GM13976 (cell line): ENCODE measurements around the gene SYK.

Experiments used
- DNase-seq: peaks from one replicate; pipeline ENCODE4 v3.0.0; 2012; ENCODE audit warnings: low spot score
- CTCF ChIP-seq: IDR thresholded peaks from 2 replicates; pipeline ENCODE4 v1.5.1; 2012; ENCODE audit warnings: borderline replicate concordance, mild to moderate bottlenecking; ENCODE audit not compliant: insufficient read depth; ENCODE audit errors: extremely low read depth, missing control alignments, control extremely low read depth
- in situ Hi-C: fragments of 300-500 bp; cut with MboI; formaldehyde crosslinking; loops from one replicate; pipeline ENCODE4 v1.12.0; 2022; ENCODE audit warnings: low sequenced_read_pairs, mixed read lengths, inconsistent platforms; ENCODE audit not compliant: unreplicated experiment

Gene SYK

GRCh38 chr9:90793729-90794128 is 7.9 kb upstream of the SYK start:
- in situ Hi-C loops = no loop called here
- no peak for TF ChIP-seq CTCF
- no peak for DNase-seq

GRCh38 chr9:90795084-90795483 is 6.5 kb upstream of the SYK start:
- DNase-seq = no peak
- TF ChIP-seq CTCF = no peak

GRCh38 chr9:90795871-90796317 is 5.7 kb upstream of the SYK start:
- TF ChIP-seq CTCF = no peak
- no peak for DNase-seq

More at GRCh38 chr9:90795084-90795483, 6.5 kb upstream of the SYK start:
- in situ Hi-C loops = no loop called here

GRCh38 chr9:90799271-90799852 is 2.3 kb upstream of the SYK start:
- DNase-seq = no peak
- TF ChIP-seq CTCF = no peak
- in situ Hi-C loops = no loop called here

More at GRCh38 chr9:90795871-90796317, 5.7 kb upstream of the SYK start:
- in situ Hi-C loops = no loop called here

GRCh38 chr9:90801973-90802322 is 329 bp downstream of the SYK start:
- no peak for DNase-seq
- no peak for TF ChIP-seq CTCF
- in situ Hi-C loops = no loop called here

GRCh38 chr9:90802386-90802985 is 867 bp downstream of the SYK start:
- DNase-seq = no peak
- in situ Hi-C loops = no loop called here
- TF ChIP-seq CTCF = no peak
